Epithelial cell of proximal tubule (primary cell): ENCODE measurements around the gene TACC2. TPM values are rescaled to one million over a fixed set of nuclear protein-coding genes. Genes with fewer than 3 reads are reported as not detected.

Experiments used
- DNase-seq: peaks from one replicate; pipeline ENCODE4 v3.0.0-alpha.2; 2011; ENCODE audit warnings: low read depth
- H3K4me3 ChIP-seq: 2 replicates; pipeline ENCODE4 v1.5.1; 2011; ENCODE audit warnings: low read depth, mild to moderate bottlenecking, low read length
- CTCF ChIP-seq: conservative IDR thresholded peaks from 2 replicates; pipeline ENCODE4 v1.5.1; 2012; ENCODE audit warnings: low read depth, mild to moderate bottlenecking, low read length
- total RNA-seq: library from RNA; depleted of rRNA; stranded (reverse); fragments of >200 nt; gene quantifications from 2 replicates; pipeline ENCODE4 v1.2.3, GENCODE V29; 2015

The TACC2 gene
- total RNA-seq, 1 donor from 2014 or later: 23.9 TPM

- TF ChIP-seq CTCF: no peak
- no peak for DNase-seq
- no peak overlapping the region for H3K4me3 ChIP-seq
Measured at GRCh38 chr10:122147663-122148062, 158.7 kb downstream of the TACC2 start.

- no peak for DNase-seq
- no peak overlapping the region for H3K4me3 ChIP-seq
- TF ChIP-seq CTCF: no peak
Measured at GRCh38 chr10:122148876-122149560, 160.1 kb downstream of the TACC2 start.

- no peak for TF ChIP-seq CTCF
- H3K4me3 ChIP-seq: no peak overlapping the region
- DNase-seq: no peak
Measured at GRCh38 chr10:122149561-122150505, 160.9 kb downstream of the TACC2 start.

GRCh38 chr10:122151121-122151694, 162.2 kb downstream of the TACC2 start:
- TF ChIP-seq CTCF: no peak
- DNase-seq: no peak
- no peak overlapping the region for H3K4me3 ChIP-seq

- no peak overlapping the region for H3K4me3 ChIP-seq
- no peak for DNase-seq
- TF ChIP-seq CTCF: no peak
Measured at GRCh38 chr10:122152544-122152943, 163.6 kb downstream of the TACC2 start.

- DNase-seq: no peak
- no peak overlapping the region for H3K4me3 ChIP-seq
- TF ChIP-seq CTCF: no peak
Measured at GRCh38 chr10:122154031-122154544, 165.1 kb downstream of the TACC2 start.
